ENCODE results near the gene WWOX. TPM values are rescaled to one million over a fixed set of nuclear protein-coding genes. Genes with fewer than 3 reads are reported as not detected.

The WWOX gene
- total RNA-seq, 4 donors from 2014 or later, result 76.8 to 102 (median 83.6) TPM

DNA sequence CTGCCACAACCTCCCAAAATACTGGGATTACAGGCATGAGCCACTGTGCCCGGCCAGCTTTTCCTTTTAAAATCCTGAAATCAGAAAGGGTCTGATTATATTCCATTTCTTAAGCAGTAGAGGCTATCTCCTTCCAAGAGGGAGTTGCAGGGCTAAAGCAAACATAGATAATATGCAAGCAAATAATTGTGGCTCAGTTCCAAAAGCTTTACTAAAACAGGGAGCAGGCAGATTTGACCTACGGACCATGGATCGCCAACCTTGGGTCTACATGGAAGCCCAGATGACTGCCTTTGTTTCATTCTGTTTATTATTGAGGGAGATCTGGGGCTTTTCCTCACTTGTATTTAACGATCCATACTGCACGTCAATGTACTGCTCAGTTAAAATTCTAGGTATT, 38.6 kb upstream of the WWOX start:
- no peaks in the 10 kb centered on the region for H3K27me3 ChIP-seq
- no peaks in the 10 kb centered on the region for H3K4me1 ChIP-seq
- WGBS, 2 donors, result 75 to 85% methylated on average over 5 of the region's 5 CpGs
- H3K36me3 ChIP-seq, result no peaks in the 10 kb centered on the region
- TF ChIP-seq, protein P1, sequence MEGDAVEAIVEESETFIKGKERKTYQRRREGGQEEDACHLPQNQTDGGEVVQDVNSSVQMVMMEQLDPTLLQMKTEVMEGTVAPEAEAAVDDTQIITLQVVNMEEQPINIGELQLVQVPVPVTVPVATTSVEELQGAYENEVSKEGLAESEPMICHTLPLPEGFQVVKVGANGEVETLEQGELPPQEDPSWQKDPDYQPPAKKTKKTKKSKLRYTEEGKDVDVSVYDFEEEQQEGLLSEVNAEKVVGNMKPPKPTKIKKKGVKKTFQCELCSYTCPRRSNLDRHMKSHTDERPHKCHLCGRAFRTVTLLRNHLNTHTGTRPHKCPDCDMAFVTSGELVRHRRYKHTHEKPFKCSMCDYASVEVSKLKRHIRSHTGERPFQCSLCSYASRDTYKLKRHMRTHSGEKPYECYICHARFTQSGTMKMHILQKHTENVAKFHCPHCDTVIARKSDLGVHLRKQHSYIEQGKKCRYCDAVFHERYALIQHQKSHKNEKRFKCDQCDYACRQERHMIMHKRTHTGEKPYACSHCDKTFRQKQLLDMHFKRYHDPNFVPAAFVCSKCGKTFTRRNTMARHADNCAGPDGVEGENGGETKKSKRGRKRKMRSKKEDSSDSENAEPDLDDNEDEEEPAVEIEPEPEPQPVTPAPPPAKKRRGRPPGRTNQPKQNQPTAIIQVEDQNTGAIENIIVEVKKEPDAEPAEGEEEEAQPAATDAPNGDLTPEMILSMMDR (IDR thresholded peaks at IDR 0.05), result no peak
- TF ChIP-seq EP300 (IDR thresholded peaks at IDR 0.05), result no peak
- no peak for TF ChIP-seq POLR2A (IDR thresholded peaks at IDR 0.05)
- no peak overlapping the region for H3K27ac ChIP-seq
- H3K4me3 ChIP-seq, result no peak overlapping the region
- H3K9me3 ChIP-seq, result no peaks in the 10 kb centered on the region
- no peak for DNase-seq (ENCODE audit: low spot score in 2 of 2)

DNA sequence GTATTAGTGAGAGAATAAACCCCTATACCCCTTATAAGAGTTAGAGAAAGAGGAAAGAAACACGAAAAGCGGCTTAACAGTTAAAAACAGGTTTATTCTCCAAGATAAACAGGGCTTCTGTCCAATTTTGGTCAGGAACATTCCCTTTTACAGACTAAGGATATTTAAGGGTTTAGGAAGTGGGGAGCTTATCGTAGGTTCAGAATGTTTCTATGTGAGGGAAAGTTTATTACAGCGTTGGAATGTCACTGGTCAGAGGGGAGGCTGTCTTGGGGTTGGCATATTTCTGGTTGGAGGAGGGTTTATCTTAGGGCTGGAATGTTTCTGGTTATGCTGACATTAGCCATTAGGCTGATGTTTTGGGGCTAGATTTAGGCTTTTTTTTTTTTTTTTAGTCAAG, 34.1 kb upstream of the WWOX start:
- 43 to 51% methylated on average over 4 of the region's 4 CpGs for WGBS, 2 donors
- TF ChIP-seq POLR2A (IDR thresholded peaks at IDR 0.05) (no peak), EP300 (IDR thresholded peaks at IDR 0.05) (no peak)
- TF ChIP-seq, protein P1 (IDR thresholded peaks at IDR 0.05), result no peak
- H3K9me3 ChIP-seq, result no peaks in the 10 kb centered on the region
- no peak overlapping the region for H3K4me3 ChIP-seq
- H3K27me3 ChIP-seq, result no peaks in the 10 kb centered on the region
- H3K4me1 ChIP-seq, result no peaks in the 10 kb centered on the region
- DNase-seq (ENCODE audit: low spot score in 2 of 2), result no peak
- no peak overlapping the region for H3K27ac ChIP-seq
- no peaks in the 10 kb centered on the region for H3K36me3 ChIP-seq

DNA sequence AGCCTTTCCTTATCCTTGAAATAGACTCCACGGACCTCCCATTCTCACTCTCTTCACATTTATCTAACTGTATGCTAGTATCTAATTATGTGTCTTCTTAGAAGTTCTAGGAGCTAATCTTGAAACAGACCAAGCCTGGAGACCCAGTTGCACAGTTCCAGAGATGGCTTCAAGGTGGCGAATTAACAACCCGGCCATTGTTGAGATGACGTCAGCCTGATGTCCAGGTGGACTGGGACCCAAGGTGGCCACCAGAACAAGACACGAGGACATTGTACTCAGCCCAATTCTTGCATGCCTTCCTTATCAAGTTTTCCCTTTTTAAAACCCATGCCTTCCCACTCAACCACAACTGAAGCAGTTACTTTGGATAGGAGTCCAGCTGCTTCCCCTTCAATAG, 29.5 kb upstream of the WWOX start:
- WGBS, 2 donors, result 92 to 97% methylated on average over 5 of the region's 5 CpGs
- no peaks in the 10 kb centered on the region for H3K36me3 ChIP-seq
- no peaks in the 10 kb centered on the region for H3K9me3 ChIP-seq
- no peak overlapping the region for H3K27ac ChIP-seq
- TF ChIP-seq EP300 (IDR thresholded peaks at IDR 0.05) (no peak), POLR2A (IDR thresholded peaks at IDR 0.05) (no peak)
- TF ChIP-seq, protein P1 (IDR thresholded peaks at IDR 0.05), result no peak
- H3K27me3 ChIP-seq, result no peaks in the 10 kb centered on the region
- H3K4me1 ChIP-seq, result no peaks in the 10 kb centered on the region
- no peak overlapping the region for H3K4me3 ChIP-seq
- no peak for DNase-seq (ENCODE audit: low spot score in 2 of 2)

DNA sequence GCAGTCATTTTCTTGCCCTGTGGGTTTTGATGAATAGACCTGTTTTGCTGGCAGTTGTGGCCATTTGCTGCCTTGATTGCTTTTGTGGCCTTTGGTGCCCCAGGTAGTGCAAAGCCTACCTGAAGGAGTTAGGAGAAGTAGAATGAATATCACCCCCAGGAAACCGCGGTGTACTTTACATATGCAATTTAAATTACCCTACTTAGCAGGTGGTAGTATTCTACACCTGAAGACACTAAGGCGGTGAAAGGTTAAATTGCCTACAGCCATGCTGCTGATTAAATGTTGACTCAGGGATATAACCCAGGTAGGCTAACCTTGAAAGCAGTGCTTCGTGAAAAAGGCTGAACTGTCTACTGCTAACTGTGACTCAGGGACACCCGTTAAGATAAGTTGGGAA, 27.2 kb upstream of the WWOX start:
- DNase-seq (ENCODE audit: low spot score in 2 of 2), result no peak
- no peaks in the 10 kb centered on the region for H3K27me3 ChIP-seq
- WGBS, 2 donors, result 17 to 19% methylated on average over 5 of the region's 5 CpGs
- H3K4me3 ChIP-seq, result no peak overlapping the region
- no peaks in the 10 kb centered on the region for H3K36me3 ChIP-seq
- no peak overlapping the region for H3K27ac ChIP-seq
- H3K9me3 ChIP-seq, result no peaks in the 10 kb centered on the region
- TF ChIP-seq, protein P1 (IDR thresholded peaks at IDR 0.05), result no peak
- TF ChIP-seq EP300 (IDR thresholded peaks at IDR 0.05) (no peak), POLR2A (IDR thresholded peaks at IDR 0.05) (no peak)
- H3K4me1 ChIP-seq, result no peaks in the 10 kb centered on the region

DNA sequence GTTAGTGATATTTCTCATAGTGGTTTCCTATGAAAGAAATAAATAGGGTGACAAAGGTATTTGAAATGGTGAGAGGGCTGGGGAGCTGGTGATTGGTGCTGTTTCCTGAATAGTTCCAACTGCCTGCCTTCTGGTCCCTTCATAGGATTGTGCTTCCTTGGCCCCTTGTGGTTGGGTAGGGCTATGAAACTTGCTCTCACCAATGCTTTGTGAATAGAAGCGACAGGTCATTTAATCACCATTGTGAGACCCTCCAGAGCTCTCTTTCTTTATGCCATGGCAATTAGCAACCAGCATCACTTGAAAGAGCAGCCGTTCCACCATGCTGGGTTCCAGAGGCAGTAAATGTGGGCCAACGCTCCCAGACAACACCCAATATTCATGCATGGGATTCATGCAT, 23.7 kb upstream of the WWOX start:
- Histone ChIP-seq H3K4me1 (no peaks in the 10 kb centered on the region), H3K4me3 (no peak overlapping the region), H3K36me3 (no peaks in the 10 kb centered on the region), H3K27me3 (no peaks in the 10 kb centered on the region), H3K9me3 (no peaks in the 10 kb centered on the region), H3K27ac (no peak overlapping the region)
- TF ChIP-seq, protein P1 (IDR thresholded peaks at IDR 0.05), result no peak
- TF ChIP-seq EP300 (IDR thresholded peaks at IDR 0.05) (no peak), POLR2A (IDR thresholded peaks at IDR 0.05) (no peak)
- 25 to 51% methylated on average over 3 of the region's 3 CpGs for WGBS, 2 donors
- no peak for DNase-seq (ENCODE audit: low spot score in 2 of 2)
